Body of pancreas (tissue), 4 donors: ENCODE data around the gene GJB3. TPM values are rescaled to one million over a fixed set of nuclear protein-coding genes. Genes with fewer than 3 reads are reported as not detected.
"Not testable (repeated sequence)": the region's sequence is repeated elsewhere in the genome, so short reads cannot be mapped to it uniquely, and the experiment has no call there.

Source experiments
- ATAC-seq: fragments of 150-250 bp; one replicate; pipeline ENCODE4 v1.9.1; 2016
- DNase-seq, 4 donors: peaks; one replicate each; pipeline ENCODE4 v3.0.0-alpha.2; 2019
- H3K27ac ChIP-seq, 4 donors: fragments of 200-600 bp; sonication (generic); 1 replicate in 3 of 4; 2 replicates in 1 of 4; pipeline versions ENCODE4 v1.5.1 to v1.6.1; 2016 to 2019; ENCODE audit warnings: mild to moderate bottlenecking in 1 of 4, mixed read lengths in 1 of 4, moderate library complexity in 1 of 4
- H3K27me3 ChIP-seq, 2 donors: fragments of 200-600 bp; sonication (generic); one replicate each; pipeline ENCODE4 v1.6.0; 2016; ENCODE audit warnings: mild to moderate bottlenecking in 1 of 2
- H3K36me3 ChIP-seq, 2 donors: fragments of 200-600 bp; sonication (generic); replicated peaks in 1 of 2; 2 replicates each; pipeline ENCODE4 v1.5.1; 2016; ENCODE audit warnings: low read depth in 2 of 2; ENCODE audit not compliant: insufficient read depth in 1 of 2
- H3K4me1 ChIP-seq: fragments of 200-600 bp; sonication (generic); one replicate; pipeline ENCODE4 v1.6.0; 2016
- H3K4me3 ChIP-seq, 2 donors: fragments of 200-600 bp; sonication (generic); 1 replicate in 1 of 2; 2 replicates in 1 of 2; pipeline ENCODE4 v1.5.1; 2016 to 2019
- H3K9me3 ChIP-seq, 3 donors: fragments of 200-600 bp; sonication (generic); 1 replicate in 2 of 3; 2 replicates in 1 of 3; pipeline ENCODE4 v1.5.1; 2016
- POLR2A ChIP-seq, 3 donors: fragments of 450-650 bp; IDR thresholded peaks; one replicate each; pipeline ENCODE4 v1.6.1; 2016; ENCODE audit warnings: antibody characterized with exemption in 3 of 3, mild to moderate bottlenecking in 2 of 3
- WGBS, 2 donors: methylation state at CpG; one replicate each; pipeline ENCODE4 v1.1.5; 2017; 5-methylcytosine and 5-hydroxymethylcytosine counted together
- intact Hi-C: fragments of 100-400 bp; cut with DNase I; formaldehyde crosslinking; loops from one replicate; pipeline ENCODE4 v1.15.1; 2023
- total RNA-seq, 2 donors: library from RNA; depleted of rRNA; stranded (reverse); fragments of >200 nt; gene quantifications; one replicate each; pipeline ENCODE4 v1.1.0, GENCODE V29; 2016
- TF ChIP-seq, protein P1 (sequence below), 7 experiments: fragments of 450-650 bp in 4 of 7; fragments of 200-600 bp in 3 of 7; sonication (generic) in 3 of 7; IDR thresholded peaks; one replicate each; pipeline ENCODE4 v1.5.1; 2016 to 2019; ENCODE audit warnings: antibody characterized with exemption in 7 of 7

The GJB3 gene
- total RNA-seq, result under 1 TPM in 1 of 2 donors, not detected in 1; 0.52 TPM

DNA sequence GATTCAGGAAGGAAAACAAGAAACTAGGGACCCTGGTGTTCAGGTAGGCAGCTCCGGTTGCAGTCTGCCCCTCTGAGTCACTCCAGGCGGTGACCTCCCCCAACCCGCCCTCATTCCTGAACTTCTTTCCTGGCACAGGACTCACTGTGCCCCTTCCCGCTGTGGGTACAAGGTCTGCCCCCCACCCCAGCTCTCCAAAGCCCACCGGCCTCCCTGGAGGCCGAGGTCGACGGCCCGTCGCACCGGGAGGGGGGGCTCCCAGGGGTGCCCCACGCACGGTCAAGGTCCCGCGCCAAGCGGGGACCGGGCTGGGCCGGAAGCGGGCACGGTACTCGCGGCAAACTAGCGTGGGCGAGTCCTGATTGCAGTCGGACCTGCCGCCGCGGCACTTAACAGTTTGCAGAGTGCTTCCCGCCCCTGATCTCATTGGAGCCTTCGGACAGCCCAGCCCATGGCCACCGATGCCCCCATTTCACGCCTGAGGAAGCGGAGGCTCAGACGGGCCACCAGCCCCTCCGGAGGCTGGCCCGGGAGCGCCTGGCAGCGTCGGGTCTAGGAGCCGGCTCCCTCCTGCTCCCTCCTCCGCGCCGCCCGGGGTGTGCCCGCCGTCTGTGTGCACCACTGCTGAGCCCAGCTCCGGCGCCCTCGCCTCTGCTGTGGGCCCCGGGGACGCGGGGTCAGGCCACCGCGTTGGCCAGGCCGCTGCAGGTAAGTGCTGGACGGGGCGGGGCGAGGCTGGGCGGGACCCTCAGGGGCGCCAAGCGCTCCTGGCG is at the start of gene GJB3:
Gene GJB3, plus strand, starts transcription at position 144 of the 773 bp plus-strand sequence. CDS start 3,549 bp downstream, outside the sequence.
- TF ChIP-seq, protein P1, sequence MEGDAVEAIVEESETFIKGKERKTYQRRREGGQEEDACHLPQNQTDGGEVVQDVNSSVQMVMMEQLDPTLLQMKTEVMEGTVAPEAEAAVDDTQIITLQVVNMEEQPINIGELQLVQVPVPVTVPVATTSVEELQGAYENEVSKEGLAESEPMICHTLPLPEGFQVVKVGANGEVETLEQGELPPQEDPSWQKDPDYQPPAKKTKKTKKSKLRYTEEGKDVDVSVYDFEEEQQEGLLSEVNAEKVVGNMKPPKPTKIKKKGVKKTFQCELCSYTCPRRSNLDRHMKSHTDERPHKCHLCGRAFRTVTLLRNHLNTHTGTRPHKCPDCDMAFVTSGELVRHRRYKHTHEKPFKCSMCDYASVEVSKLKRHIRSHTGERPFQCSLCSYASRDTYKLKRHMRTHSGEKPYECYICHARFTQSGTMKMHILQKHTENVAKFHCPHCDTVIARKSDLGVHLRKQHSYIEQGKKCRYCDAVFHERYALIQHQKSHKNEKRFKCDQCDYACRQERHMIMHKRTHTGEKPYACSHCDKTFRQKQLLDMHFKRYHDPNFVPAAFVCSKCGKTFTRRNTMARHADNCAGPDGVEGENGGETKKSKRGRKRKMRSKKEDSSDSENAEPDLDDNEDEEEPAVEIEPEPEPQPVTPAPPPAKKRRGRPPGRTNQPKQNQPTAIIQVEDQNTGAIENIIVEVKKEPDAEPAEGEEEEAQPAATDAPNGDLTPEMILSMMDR (IDR thresholded peaks at IDR 0.05), result no peak
- TF ChIP-seq POLR2A (IDR thresholded peaks at IDR 0.05), result no peak
- no peak for DNase-seq
- Histone ChIP-seq H3K36me3 (no peaks in the 10 kb centered on the region), H3K27ac (no peak within 1 kb of the TSS), H3K4me1 (peaks cover 19% of the 10 kb centered on the region), H3K27me3 (no peaks in the 10 kb centered on the region), H3K9me3 (no peaks in the 10 kb centered on the region), H3K4me3 (peak within 1 kb of the TSS in 1 of 2 donors; percentile 18)
- WGBS, 2 donors, result 2 to 15% methylated on average over 4 to 52 of the region's 62 CpGs
- intact Hi-C loops, result no loop called here
- ATAC-seq, result peak; percentile 30

DNA sequence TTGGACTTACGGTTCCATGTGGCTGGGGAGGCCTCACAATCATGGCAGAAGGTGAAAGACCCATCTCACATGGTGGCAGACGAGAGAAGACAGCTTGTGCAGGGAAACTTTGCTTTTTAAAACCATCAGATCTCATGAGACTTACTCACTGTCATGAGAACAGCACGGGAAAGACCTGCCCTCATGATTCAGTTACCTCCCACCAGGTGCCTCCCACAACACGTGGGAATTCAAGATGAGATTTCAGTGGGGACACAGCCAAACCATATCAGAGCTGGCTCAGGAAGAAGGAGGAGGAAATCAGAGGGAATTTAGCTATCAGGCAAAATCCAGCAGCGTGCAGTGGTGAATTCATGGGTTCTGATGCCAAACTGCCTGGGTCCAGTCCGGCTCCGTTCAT is 48.2 kb upstream of the GJB3 start:
- intact Hi-C loops, DNase-seq, H3K27me3 ChIP-seq, H3K4me3 ChIP-seq, H3K27ac ChIP-seq, H3K36me3 ChIP-seq, H3K4me1 ChIP-seq, H3K9me3 ChIP-seq, ATAC-seq: not testable (repeated sequence)
- WGBS, 2 donors, result 51 to 64% methylated on average over 7 of the region's 7 CpGs

DNA sequence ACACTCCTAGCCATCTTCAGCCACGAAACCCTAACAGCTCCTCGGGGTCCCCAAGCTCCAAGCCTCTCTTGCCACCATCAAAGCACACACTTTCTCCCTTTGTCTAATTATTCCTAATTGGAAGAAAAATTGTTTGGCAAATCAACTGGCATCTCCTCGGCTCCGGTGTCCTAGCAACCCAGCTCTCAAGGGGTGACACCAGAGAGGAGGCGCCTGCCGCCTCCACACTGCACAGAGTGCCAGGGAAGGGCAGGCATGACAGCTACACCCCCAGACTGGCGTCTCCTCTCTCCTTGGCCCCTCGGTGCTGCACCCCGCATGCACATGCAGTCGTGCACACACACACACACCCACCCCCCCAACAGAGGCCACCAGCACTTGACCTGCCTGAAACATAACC is 44.3 kb upstream of the GJB3 start:
- DNase-seq (no peak), ATAC-seq (no peak)
- H3K4me3 ChIP-seq, result no peak overlapping the region
- TF ChIP-seq POLR2A (IDR thresholded peaks at IDR 0.05), result no peak
- TF ChIP-seq, protein P1 (IDR thresholded peaks at IDR 0.05), result no peak
- H3K36me3 ChIP-seq, result no peaks in the 10 kb centered on the region
- 76 to 89% methylated on average over 10 of the region's 10 CpGs for WGBS, 2 donors
- no peaks in the 10 kb centered on the region for H3K9me3 ChIP-seq
- H3K4me1 ChIP-seq, result no peaks in the 10 kb centered on the region
- no peaks in the 10 kb centered on the region for H3K27me3 ChIP-seq
- no peak overlapping the region for H3K27ac ChIP-seq
- intact Hi-C loops, result no loop called here

GRCh38 chr1:34737236-34737635 is 43.8 kb upstream of the GJB3 start:
- DNase-seq, H3K27ac ChIP-seq, H3K9me3 ChIP-seq, H3K27me3 ChIP-seq, intact Hi-C loops, ATAC-seq, H3K4me3 ChIP-seq, H3K36me3 ChIP-seq, H3K4me1 ChIP-seq: not testable (repeated sequence)
- WGBS, 2 donors, result 68 to 84% methylated on average over 7 to 12 of the region's 12 CpGs

GRCh38 chr1:34739613-34740012 is 41.4 kb upstream of the GJB3 start:
- Histone ChIP-seq H3K27me3 (no peaks in the 10 kb centered on the region), H3K9me3 (no peaks in the 10 kb centered on the region), H3K36me3 (no peaks in the 10 kb centered on the region), H3K4me3 (no peak overlapping the region), H3K27ac (no peak overlapping the region), H3K4me1 (peaks cover 4% of the 10 kb centered on the region)
- DNase-seq (no peak), ATAC-seq (no peak)
- WGBS, 2 donors, result 17 to 31% methylated on average over 2 to 3 of the region's 3 CpGs
- intact Hi-C loops, result no loop called here
- no peak for TF ChIP-seq POLR2A (IDR thresholded peaks at IDR 0.05)
- TF ChIP-seq, protein P1 (IDR thresholded peaks at IDR 0.05), result no peak
